CD8-positive, alpha-beta memory T cell (primary cell): ENCODE results near the gene PABPN1. TPM values are rescaled to one million over a fixed set of nuclear protein-coding genes. Genes with fewer than 3 reads are reported as not detected.

Source experiments
- CTCF ChIA-PET: fragments of 350-600 bp; sonication (Branson Sonifier 250); formaldehyde crosslinking; loops from one replicate; lab custom pipeline; 2021; ENCODE audit warnings: antibody characterized with exemption; lab: Charles Lee
- POLR2A ChIA-PET: fragments of 350-600 bp; sonication (Branson Sonifier 250); formaldehyde crosslinking; loops from one replicate; lab custom pipeline; 2021; ENCODE audit warnings: antibody characterized with exemption; lab: Charles Lee
- DNase-seq, 5 donors: peaks; one replicate each; pipeline versions ENCODE4 v3.0.0 to v3.0.0-alpha.2; 2020 to 2022; ENCODE audit warnings: mixed read lengths in 1 of 5
- H3K27ac ChIP-seq: one replicate; pipeline ENCODE4 v1.7.0; 2013; ENCODE audit warnings: low read depth, mild to moderate bottlenecking, low read length, moderate library complexity
- H3K27me3 ChIP-seq: 2 replicates; pipeline ENCODE4 v1.7.0; 2013; ENCODE audit warnings: low read length, mild to moderate bottlenecking; ENCODE audit not compliant: insufficient read depth, poor library complexity, severe bottlenecking
- H3K36me3 ChIP-seq: 2 replicates; pipeline ENCODE4 v1.7.0; 2013; ENCODE audit warnings: mild to moderate bottlenecking, low read length, moderate library complexity; ENCODE audit not compliant: insufficient read depth
- H3K4me1 ChIP-seq: 2 replicates; pipeline ENCODE4 v1.7.0; 2013; ENCODE audit warnings: mild to moderate bottlenecking, low read length, moderate library complexity; ENCODE audit not compliant: insufficient read depth
- H3K4me3 ChIP-seq: 2 replicates; pipeline ENCODE4 v1.7.0; 2013; ENCODE audit warnings: mild to moderate bottlenecking, low read length
- H3K9me3 ChIP-seq: 2 replicates; pipeline ENCODE4 v1.7.0; 2013; ENCODE audit warnings: mild to moderate bottlenecking, low read length
- H3K27ac Mint-ChIP-seq, 8 donors: one replicate each; pipeline ENCODE4 v1.8.0; 2020 to 2021; ENCODE audit warnings: mixed read lengths in 8 of 8, mild to moderate bottlenecking in 6 of 8, inconsistent platforms in 3 of 8, moderate library complexity in 3 of 8
- H3K27me3 Mint-ChIP-seq, 2 donors: one replicate each; pipeline ENCODE4 v1.8.0; 2020 to 2021; ENCODE audit warnings: mixed read lengths in 2 of 2, mild to moderate bottlenecking in 1 of 2, moderate library complexity in 1 of 2
- H3K36me3 Mint-ChIP-seq, 3 donors: one replicate each; pipeline ENCODE4 v1.8.0; 2020 to 2021; ENCODE audit warnings: mixed read lengths in 3 of 3, inconsistent platforms in 1 of 3, mild to moderate bottlenecking in 1 of 3
- H3K4me1 Mint-ChIP-seq, 3 donors: one replicate each; pipeline ENCODE4 v1.8.0; 2020 to 2021; ENCODE audit warnings: mixed read lengths in 3 of 3, inconsistent platforms in 1 of 3, mild to moderate bottlenecking in 1 of 3
- H3K4me3 Mint-ChIP-seq, 7 donors: one replicate each; pipeline ENCODE4 v1.8.0; 2020 to 2021; ENCODE audit warnings: mixed read lengths in 7 of 7, mild to moderate bottlenecking in 6 of 7, moderate library complexity in 4 of 7, inconsistent platforms in 2 of 7
- H3K9me3 Mint-ChIP-seq, 5 donors: one replicate each; pipeline ENCODE4 v1.8.0; 2020 to 2022; ENCODE audit warnings: mixed read lengths in 5 of 5, mild to moderate bottlenecking in 3 of 5, moderate library complexity in 2 of 5, inconsistent platforms in 1 of 5
- polyA plus RNA-seq: library from polyadenylated mRNA; unstranded; fragments of 300-500 nt; fragmentation: Illumina TruSeq; gene quantifications from one replicate; pipeline ENCODE4 v1.2.3, GENCODE V29; 2021
- total RNA-seq, 2 experiments: library from RNA; stranded (reverse); gene quantifications; one replicate each; pipeline ENCODE4 v1.2.3, GENCODE V29; 2021

The PABPN1 gene
- total and polyA plus RNA-seq, 3 experiments from 2014 or later: 125 to 308 (median 308) TPM

DNA sequence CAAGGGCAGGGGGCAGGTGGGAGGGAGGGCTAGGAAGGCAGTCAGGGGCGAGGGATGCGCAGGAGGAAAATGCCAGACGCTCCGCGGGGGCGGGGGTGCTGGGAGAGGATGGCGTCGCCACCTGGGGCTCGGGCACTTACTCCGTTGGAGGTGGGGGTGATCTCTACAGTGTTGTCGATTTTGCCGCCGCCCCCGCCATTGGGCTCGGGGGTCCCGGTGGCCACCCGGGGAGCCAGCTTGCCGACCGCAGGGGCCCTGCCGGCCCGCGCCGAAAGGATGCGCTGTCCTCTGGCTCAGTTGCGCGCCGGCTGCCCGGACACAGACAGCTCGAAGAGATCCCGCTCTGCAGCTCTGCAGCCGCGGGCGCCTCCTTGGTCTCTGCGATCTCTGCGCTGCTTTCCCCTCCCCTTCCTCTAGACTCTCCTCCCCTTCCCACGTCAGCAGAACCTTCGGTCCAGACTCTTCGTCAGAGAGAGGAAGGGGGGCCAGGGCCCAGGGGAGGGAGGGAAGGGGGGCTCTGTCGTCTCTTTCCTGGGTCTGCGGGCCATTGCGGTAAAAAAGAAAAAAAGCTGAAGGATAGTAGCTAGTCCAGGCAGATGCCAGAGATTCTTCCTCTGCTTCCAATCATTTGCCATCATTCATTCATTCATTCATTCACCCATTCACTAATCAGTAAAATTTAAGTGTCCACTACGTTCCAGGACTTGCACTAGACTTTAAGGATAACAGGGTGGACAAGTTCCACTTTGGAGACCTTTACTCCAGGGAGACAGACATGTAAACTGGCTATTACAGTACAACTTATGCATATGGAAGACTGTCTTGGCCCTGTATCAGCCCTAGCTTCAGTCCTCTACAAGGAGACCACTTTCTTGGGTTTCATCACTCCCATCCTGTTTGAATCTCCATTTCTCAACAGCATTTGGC, 31.5 kb downstream of the PABPN1 start, which contains the start of gene SLC22A17:
SLC22A17 (minus strand) TSS at position 382 of the 927 bp plus-strand sequence.
- Mint-ChIP-seq H3K4me3 (peak within 1 kb of the TSS; percentile 67 to 83 (median 73)), H3K27me3 (peaks cover 46 to 66% of the 10 kb centered on the region in 2 donors), H3K4me1 (peaks cover 10 to 21% (median 17%) of the 10 kb centered on the region in 3 donors), H3K27ac (peak within 1 kb of the TSS in 6 of 8 donors; percentile 4 to 61 (median 31)), H3K9me3 (peaks cover 0 to 1% (median 0%) of the 10 kb centered on the region in 5 donors), H3K36me3 (peaks cover 0 to 2% (median 0%) of the 10 kb centered on the region in 3 donors)
- ChIA-PET POLR2A (interaction anchor here (1.2 kb wide), 1 partner anchor 32 kb away, joined by 4 read pairs; no protein-coding TSS in a partner anchor), CTCF (interaction anchor here (0.9 to 1.9 kb wide), 2 partner anchors 27 to 32 kb away, joined by 3 to 6 read pairs; partner anchors contain the start of gene PABPN1)
- peak within 1 kb of the TSS; percentile 44 for H3K4me3 ChIP-seq
- H3K4me1 ChIP-seq: peaks cover 4% of the 10 kb centered on the region
- no peaks in the 10 kb centered on the region for H3K9me3 ChIP-seq
- peak in 4 of 5 donors; percentile 11 to 71 (median 54) for DNase-seq
- H3K27me3 ChIP-seq: no peaks in the 10 kb centered on the region
- H3K36me3 ChIP-seq: no peaks in the 10 kb centered on the region
- H3K27ac ChIP-seq: no peak within 1 kb of the TSS

DNA sequence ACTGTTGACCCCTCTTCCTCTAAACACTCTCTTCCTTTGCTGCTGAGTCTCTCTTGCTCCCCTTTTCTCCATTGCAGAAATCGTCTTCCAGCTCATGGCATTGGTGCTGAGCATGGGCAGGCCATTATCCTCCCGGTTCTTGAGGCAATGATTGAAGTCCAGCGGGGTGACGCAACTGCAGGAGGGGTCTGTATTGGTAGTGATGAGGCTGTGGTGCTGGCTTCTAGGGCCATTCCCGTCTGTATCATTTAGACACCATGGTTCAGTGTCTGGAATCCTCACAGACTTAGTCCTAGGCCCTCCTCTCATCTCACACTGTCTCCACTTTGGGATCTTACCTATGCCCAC, 32.1 kb downstream of the PABPN1 start:
- Mint-ChIP-seq H3K4me1 (peaks cover 10 to 21% (median 17%) of the 10 kb centered on the region in 3 donors), H3K9me3 (peaks cover 0 to 1% (median 0%) of the 10 kb centered on the region in 5 donors), H3K4me3 (peak overlapping the region; percentile 45 to 83 (median 72)), H3K36me3 (peaks cover 0 to 2% (median 0%) of the 10 kb centered on the region in 3 donors), H3K27me3 (peaks cover 46 to 69% of the 10 kb centered on the region in 2 donors), H3K27ac (peak overlapping the region in 3 of 8 donors; percentile 4 to 61 (median 31))
- Histone ChIP-seq H3K36me3 (no peaks in the 10 kb centered on the region), H3K4me1 (peaks cover 4% of the 10 kb centered on the region), H3K4me3 (no peak overlapping the region), H3K9me3 (no peaks in the 10 kb centered on the region), H3K27ac (no peak overlapping the region), H3K27me3 (no peaks in the 10 kb centered on the region)
- CTCF ChIA-PET: interaction anchor here (0.9 kb wide), 1 partner anchor 32 kb away, joined by 3 read pairs; the partner anchor contains the start of gene PABPN1
- DNase-seq: no peak
- POLR2A ChIA-PET: interaction anchor here (1.2 kb wide), 1 partner anchor 33 kb away, joined by 4 read pairs; no protein-coding TSS in a partner anchor

- Mint-ChIP-seq H3K27me3 (peaks cover 40 to 62% of the 10 kb centered on the region in 2 donors), H3K27ac (no peak overlapping the region), H3K4me1 (peaks cover 10 to 21% (median 17%) of the 10 kb centered on the region in 3 donors), H3K36me3 (peaks cover 0 to 2% (median 0%) of the 10 kb centered on the region in 3 donors), H3K9me3 (peaks cover 0 to 1% (median 0%) of the 10 kb centered on the region in 5 donors), H3K4me3 (no peak overlapping the region)
- H3K27ac ChIP-seq: no peak overlapping the region
- H3K36me3 ChIP-seq: no peaks in the 10 kb centered on the region
- no peak overlapping the region for H3K4me3 ChIP-seq
- H3K4me1 ChIP-seq: peaks cover 4% of the 10 kb centered on the region
- DNase-seq: no peak
- no peaks in the 10 kb centered on the region for H3K9me3 ChIP-seq
- CTCF ChIA-PET: no interaction called here
- H3K27me3 ChIP-seq: no peaks in the 10 kb centered on the region
- POLR2A ChIA-PET: no interaction called here
Measured at GRCh38 chr14:23354990-23355389, 33.7 kb downstream of the PABPN1 start.

DNA sequence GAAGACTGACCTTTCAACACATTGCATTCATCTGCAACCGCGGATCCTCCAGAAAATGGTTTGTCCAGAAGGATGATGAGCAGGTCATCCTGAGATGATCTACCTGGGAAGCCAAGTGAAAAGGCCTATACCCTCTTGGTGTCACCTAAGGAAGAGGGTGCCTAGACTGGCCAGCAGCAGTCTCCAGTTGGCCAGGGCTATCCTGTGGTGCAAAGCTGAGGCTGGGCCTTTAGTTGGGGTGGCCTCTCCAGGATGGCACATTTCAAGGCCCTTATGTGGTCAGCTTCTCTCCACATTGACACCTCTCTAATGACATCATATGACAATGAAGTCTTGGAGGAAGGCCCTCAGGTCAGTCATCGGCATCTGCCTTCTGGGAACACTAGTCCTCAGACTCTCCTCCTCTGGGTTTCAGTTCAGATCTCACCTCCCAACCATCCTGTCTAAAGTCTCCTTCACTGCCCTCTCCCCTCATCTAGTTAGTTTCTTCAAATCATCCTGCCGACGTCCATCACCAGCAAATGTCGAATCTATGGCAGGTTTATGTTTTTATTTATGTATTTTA, 34.7 kb downstream of the PABPN1 start:
- no peak for DNase-seq

DNA sequence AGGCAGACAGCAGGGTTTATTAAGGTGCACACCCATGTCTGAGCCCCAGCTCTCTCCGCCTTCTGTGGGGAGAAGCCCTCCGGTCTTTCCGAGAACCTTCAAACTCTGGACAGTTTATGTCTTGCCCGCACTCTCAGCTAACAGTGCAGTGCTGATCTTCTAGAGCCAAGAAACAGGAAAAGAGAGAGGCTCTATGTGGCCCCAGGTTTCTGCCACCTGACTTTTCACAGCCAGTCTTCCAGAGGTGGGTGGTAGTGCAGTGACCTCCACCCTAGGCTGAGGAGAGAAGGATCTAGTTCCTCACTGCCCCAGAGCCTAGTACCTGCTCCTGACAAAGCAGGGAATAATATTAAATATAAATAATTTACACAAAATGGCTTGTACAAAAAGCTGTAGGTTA, 35.4 kb downstream of the PABPN1 start:
- Mint-ChIP-seq H3K36me3 (peaks cover 0 to 2% (median 0%) of the 10 kb centered on the region in 3 donors), H3K27ac (no peak overlapping the region), H3K27me3 (peaks cover 33 to 46% of the 10 kb centered on the region in 2 donors), H3K4me3 (no peak overlapping the region), H3K4me1 (peaks cover 6 to 14% (median 12%) of the 10 kb centered on the region in 3 donors), H3K9me3 (peaks cover 0 to 1% (median 0%) of the 10 kb centered on the region in 5 donors)
- ChIA-PET CTCF (no interaction called here), POLR2A (no interaction called here)
- no peaks in the 10 kb centered on the region for H3K36me3 ChIP-seq
- no peaks in the 10 kb centered on the region for H3K27me3 ChIP-seq
- H3K27ac ChIP-seq: no peak overlapping the region
- no peaks in the 10 kb centered on the region for H3K9me3 ChIP-seq
- no peak overlapping the region for H3K4me3 ChIP-seq
- H3K4me1 ChIP-seq: peaks cover 4% of the 10 kb centered on the region
- no peak for DNase-seq

More for the DNA sequence above, 34.7 kb downstream of the PABPN1 start:
- Mint-ChIP-seq H3K9me3 (peaks cover 0 to 1% (median 0%) of the 10 kb centered on the region in 5 donors), H3K4me1 (peaks cover 10 to 21% (median 17%) of the 10 kb centered on the region in 3 donors), H3K4me3 (no peak overlapping the region), H3K27ac (no peak overlapping the region), H3K27me3 (peaks cover 39 to 53% of the 10 kb centered on the region in 2 donors), H3K36me3 (peaks cover 0 to 2% (median 0%) of the 10 kb centered on the region in 3 donors)
- no peak overlapping the region for H3K4me3 ChIP-seq
- ChIA-PET POLR2A (no interaction called here), CTCF (no interaction called here)
- no peak overlapping the region for H3K27ac ChIP-seq
- H3K27me3 ChIP-seq: no peaks in the 10 kb centered on the region
- H3K36me3 ChIP-seq: no peaks in the 10 kb centered on the region
- H3K9me3 ChIP-seq: no peaks in the 10 kb centered on the region
- H3K4me1 ChIP-seq: peaks cover 4% of the 10 kb centered on the region

DNA sequence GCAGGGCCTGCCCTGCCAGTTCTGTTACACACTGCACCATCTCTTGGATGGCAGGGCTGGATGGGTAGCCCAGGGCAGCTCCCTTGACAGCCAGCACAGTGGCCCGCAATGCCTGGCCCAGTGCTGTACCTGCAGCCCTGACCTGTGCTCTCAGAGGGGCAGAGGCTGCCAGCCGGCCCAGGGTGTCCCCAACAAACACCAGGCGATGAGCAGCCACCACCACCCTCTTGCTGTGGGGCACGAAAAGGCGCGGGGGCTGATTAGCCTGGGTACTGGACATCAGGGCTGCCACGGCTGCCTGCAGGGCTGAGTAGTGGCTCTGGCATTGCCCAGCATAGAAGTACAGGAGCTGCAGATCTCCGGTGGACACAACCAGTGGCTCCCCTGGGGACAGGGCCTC, 36.0 kb downstream of the PABPN1 start:
- Histone ChIP-seq H3K4me1 (no peaks in the 10 kb centered on the region), H3K36me3 (no peaks in the 10 kb centered on the region), H3K27me3 (no peaks in the 10 kb centered on the region), H3K27ac (no peak overlapping the region), H3K4me3 (no peak overlapping the region), H3K9me3 (no peaks in the 10 kb centered on the region)
- Mint-ChIP-seq H3K36me3 (peaks cover 0 to 2% (median 0%) of the 10 kb centered on the region in 3 donors), H3K4me3 (no peak overlapping the region), H3K9me3 (peaks cover 0 to 1% (median 0%) of the 10 kb centered on the region in 5 donors), H3K27ac (no peak overlapping the region), H3K4me1 (peaks cover 6 to 14% (median 12%) of the 10 kb centered on the region in 3 donors), H3K27me3 (peaks cover 33 to 46% of the 10 kb centered on the region in 2 donors)
- POLR2A ChIA-PET: no interaction called here
- DNase-seq: no peak
- CTCF ChIA-PET: no interaction called here

DNA sequence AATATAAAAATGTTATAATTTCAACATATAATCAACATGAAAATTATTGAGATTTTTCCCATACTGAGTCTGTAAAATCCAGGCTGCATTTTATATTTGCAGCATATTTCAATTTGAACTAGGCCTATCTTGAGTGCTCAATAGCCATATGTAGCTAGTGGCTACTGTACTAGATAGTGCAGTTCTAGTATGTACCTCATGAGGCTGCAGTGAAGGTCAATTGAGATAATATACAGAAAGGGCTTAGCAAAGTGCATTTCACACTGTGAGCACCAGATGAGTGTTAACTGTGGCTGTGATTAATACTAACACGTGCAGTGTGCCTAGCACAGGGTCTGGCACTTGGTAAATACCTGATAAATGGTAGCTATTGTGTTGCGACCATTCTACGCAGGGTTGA, 36.8 kb downstream of the PABPN1 start:
- no peaks in the 10 kb centered on the region for H3K27me3 ChIP-seq
- no peaks in the 10 kb centered on the region for H3K4me1 ChIP-seq
- no peak overlapping the region for H3K27ac Mint-ChIP-seq
- no peaks in the 10 kb centered on the region for H3K9me3 ChIP-seq
- DNase-seq: no peak
- CTCF ChIA-PET: no interaction called here
- H3K4me3 ChIP-seq: no peak overlapping the region
- no peak overlapping the region for H3K4me3 Mint-ChIP-seq
- H3K4me1 Mint-ChIP-seq: peaks cover 3 to 9% (median 9%) of the 10 kb centered on the region in 3 donors
- peaks cover 0 to 1% (median 0%) of the 10 kb centered on the region in 5 donors for H3K9me3 Mint-ChIP-seq
- no peaks in the 10 kb centered on the region for H3K36me3 ChIP-seq
- peaks cover 28 to 43% of the 10 kb centered on the region in 2 donors for H3K27me3 Mint-ChIP-seq
- H3K36me3 Mint-ChIP-seq: peaks cover 0 to 2% (median 0%) of the 10 kb centered on the region in 3 donors
- POLR2A ChIA-PET: no interaction called here
- H3K27ac ChIP-seq: no peak overlapping the region
